Mucosa of stomach (tissue), 1 donor: ENCODE results near the gene RASSF5.
"Not testable (repeated sequence)": the region's sequence is repeated elsewhere in the genome, so short reads cannot be mapped to it uniquely, and the experiment has no call there.

ENCODE experiments used
- H3K27me3 ChIP-seq: one replicate; pipeline ENCODE4 v1.7.0; 2013; ENCODE audit warnings: mild to moderate bottlenecking, low read length; ENCODE audit not compliant: control insufficient read depth, insufficient read depth
- H3K36me3 ChIP-seq: one replicate; pipeline ENCODE4 v1.7.0; 2013; ENCODE audit warnings: low read length; ENCODE audit not compliant: control insufficient read depth, insufficient read depth
- H3K4me1 ChIP-seq: one replicate; pipeline ENCODE4 v1.7.0; 2013; ENCODE audit warnings: mild to moderate bottlenecking, low read length; ENCODE audit not compliant: control insufficient read depth, insufficient read depth
- H3K4me3 ChIP-seq: one replicate; pipeline ENCODE4 v1.7.0; 2013; ENCODE audit warnings: low read length
- H3K9ac ChIP-seq: one replicate; pipeline ENCODE4 v1.7.0; 2013; ENCODE audit warnings: mild to moderate bottlenecking, low read length, moderate library complexity
- H3K9me3 ChIP-seq: one replicate; pipeline ENCODE4 v1.7.0; 2013; ENCODE audit warnings: mild to moderate bottlenecking, low read length, moderate library complexity; ENCODE audit not compliant: control insufficient read depth
- donor health status: Pancreatic carcinoma.

RASSF5 gene

GRCh38 chr1:206573319-206573718 is 66.0 kb downstream of the RASSF5 start:
- Histone ChIP-seq H3K4me3 (no peak overlapping the region), H3K4me1 (no peaks in the 10 kb centered on the region), H3K9ac (no peak overlapping the region), H3K27me3 (no peaks in the 10 kb centered on the region), H3K36me3 (no peaks in the 10 kb centered on the region), H3K9me3 (no peaks in the 10 kb centered on the region)

GRCh38 chr1:206573762-206574161 is 66.4 kb downstream of the RASSF5 start:
- Histone ChIP-seq H3K9ac (no peak overlapping the region), H3K36me3 (no peaks in the 10 kb centered on the region), H3K4me3 (no peak overlapping the region), H3K4me1 (no peaks in the 10 kb centered on the region), H3K9me3 (no peaks in the 10 kb centered on the region), H3K27me3 (no peaks in the 10 kb centered on the region)

- peak overlapping the region; percentile 19 for H3K9ac ChIP-seq
- no peak overlapping the region for H3K4me3 ChIP-seq
- no peaks in the 10 kb centered on the region for H3K4me1 ChIP-seq
- no peaks in the 10 kb centered on the region for H3K36me3 ChIP-seq
- no peaks in the 10 kb centered on the region for H3K27me3 ChIP-seq
- H3K9me3 ChIP-seq = no peaks in the 10 kb centered on the region
Measured at GRCh38 chr1:206575165-206575893, 68.0 kb downstream of the RASSF5 start.

GRCh38 chr1:206575894-206576737 is 68.8 kb downstream of the RASSF5 start:
- Histone ChIP-seq H3K9ac (peak overlapping the region; percentile 19), H3K9me3 (no peaks in the 10 kb centered on the region), H3K4me3 (no peak overlapping the region), H3K27me3 (no peaks in the 10 kb centered on the region), H3K4me1 (no peaks in the 10 kb centered on the region), H3K36me3 (no peaks in the 10 kb centered on the region)

- H3K4me3 ChIP-seq = no peak overlapping the region
- no peaks in the 10 kb centered on the region for H3K36me3 ChIP-seq
- no peak overlapping the region for H3K9ac ChIP-seq
- no peaks in the 10 kb centered on the region for H3K9me3 ChIP-seq
- H3K27me3 ChIP-seq = no peaks in the 10 kb centered on the region
- no peaks in the 10 kb centered on the region for H3K4me1 ChIP-seq
Measured at GRCh38 chr1:206577626-206578025, 70.3 kb downstream of the RASSF5 start.

- H3K9ac ChIP-seq = no peak overlapping the region
- no peaks in the 10 kb centered on the region for H3K36me3 ChIP-seq
Measured at GRCh38 chr1:206578068-206578977, 71.0 kb downstream of the RASSF5 start.

GRCh38 chr1:206578978-206579374 is 71.6 kb downstream of the RASSF5 start:
- Histone ChIP-seq H3K4me1 (peaks cover 8% of the 10 kb centered on the region), H3K36me3 (no peaks in the 10 kb centered on the region), H3K9ac (no peak overlapping the region), H3K4me3 (no peak overlapping the region), H3K9me3 (no peaks in the 10 kb centered on the region), H3K27me3 (no peaks in the 10 kb centered on the region)

More at GRCh38 chr1:206578068-206578977, 71.0 kb downstream of the RASSF5 start:
- Histone ChIP-seq H3K4me3 (no peak overlapping the region), H3K9me3 (no peaks in the 10 kb centered on the region), H3K4me1 (peaks cover 7% of the 10 kb centered on the region), H3K27me3 (no peaks in the 10 kb centered on the region)

GRCh38 chr1:206579747-206580437 is 72.6 kb downstream of the RASSF5 start:
- Histone ChIP-seq H3K27me3 (no peaks in the 10 kb centered on the region), H3K4me3 (no peak overlapping the region), H3K9me3 (no peaks in the 10 kb centered on the region), H3K4me1 (peaks cover 8% of the 10 kb centered on the region), H3K36me3 (no peaks in the 10 kb centered on the region), H3K9ac (no peak overlapping the region)

- Histone ChIP-seq H3K9ac (no peak overlapping the region), H3K4me1 (peaks cover 8% of the 10 kb centered on the region)
Measured at GRCh38 chr1:206580438-206581113, 73.2 kb downstream of the RASSF5 start.

GRCh38 chr1:206581114-206581497 is 73.8 kb downstream of the RASSF5 start:
- not testable (repeated sequence) for H3K9me3 ChIP-seq, H3K4me1 ChIP-seq, H3K27me3 ChIP-seq, H3K4me3 ChIP-seq, H3K9ac ChIP-seq, H3K36me3 ChIP-seq

More at GRCh38 chr1:206580438-206581113, 73.2 kb downstream of the RASSF5 start:
- Histone ChIP-seq H3K27me3 (no peaks in the 10 kb centered on the region), H3K36me3 (no peaks in the 10 kb centered on the region), H3K4me3 (no peak overlapping the region), H3K9me3 (no peaks in the 10 kb centered on the region)

- H3K4me3 ChIP-seq = no peak overlapping the region
- no peaks in the 10 kb centered on the region for H3K36me3 ChIP-seq
- no peaks in the 10 kb centered on the region for H3K9me3 ChIP-seq
- no peaks in the 10 kb centered on the region for H3K27me3 ChIP-seq
- H3K9ac ChIP-seq = no peak overlapping the region
- peaks cover 8% of the 10 kb centered on the region for H3K4me1 ChIP-seq
Measured at GRCh38 chr1:206581571-206581981, 74.2 kb downstream of the RASSF5 start.
